Measurements from ENCODE around the gene UBE2S. TPM values are rescaled to one million over a fixed set of nuclear protein-coding genes. Genes with fewer than 3 reads are reported as not detected.

Gene UBE2S
- total RNA-seq, 2 donors from 2014 or later = 10.3 to 49.9 TPM

GRCh38 chr19:55368106-55368505 is 39.5 kb downstream of the UBE2S start:
- H3K27ac ChIP-seq = no peak overlapping the region
- no peaks in the 10 kb centered on the region for H3K9me3 ChIP-seq
- intact Hi-C loops (cut with DNase I) = no loop called here
- no peaks in the 10 kb centered on the region for H3K36me3 ChIP-seq
- no peak for DNase-seq (ENCODE audit: low spot score)
- H3K4me1 ChIP-seq (replicated peaks) = peaks cover 4% of the 10 kb centered on the region
- H3K4me3 ChIP-seq = no peak overlapping the region
- peaks cover 28% of the 10 kb centered on the region for H3K27me3 ChIP-seq (replicated peaks; ENCODE audit: insufficient read depth)
- 90% methylated on average over 16 of the region's 16 CpGs for WGBS
- TF ChIP-seq POLR2A (IDR thresholded peaks at IDR 0.05) (no peak), CTCF (IDR thresholded peaks at IDR 0.05) (no peak), POLR2AphosphoS5 (IDR thresholded peaks at IDR 0.05) (no peak)

GRCh38 chr19:55366790-55367189 is 40.8 kb downstream of the UBE2S start:
- Histone ChIP-seq H3K4me3 (no peak overlapping the region), H3K27ac (no peak overlapping the region), H3K4me1 (replicated peaks) (peaks cover 4% of the 10 kb centered on the region), H3K27me3 (replicated peaks; ENCODE audit: insufficient read depth) (peaks cover 17% of the 10 kb centered on the region), H3K36me3 (no peaks in the 10 kb centered on the region), H3K9me3 (no peaks in the 10 kb centered on the region)
- intact Hi-C loops (cut with DNase I) = no loop called here
- no peak for DNase-seq (ENCODE audit: low spot score)
- TF ChIP-seq CTCF (IDR thresholded peaks at IDR 0.05) (no peak), POLR2AphosphoS5 (IDR thresholded peaks at IDR 0.05) (no peak), POLR2A (IDR thresholded peaks at IDR 0.05) (no peak)
- WGBS = 91% methylated on average over 3 of the region's 3 CpGs

- WGBS = 63% methylated on average over 19 of the region's 19 CpGs
Measured at GRCh38 chr19:55365964-55366363, 41.6 kb downstream of the UBE2S start.

GRCh38 chr19:55365245-55365644 is 42.3 kb downstream of the UBE2S start:
- intact Hi-C loops (cut with DNase I) = no loop called here
- no peak for TF ChIP-seq POLR2A (IDR thresholded peaks at IDR 0.05)
- TF ChIP-seq POLR2AphosphoS5 (IDR thresholded peaks at IDR 0.05) = no peak
- no peak for TF ChIP-seq CTCF (IDR thresholded peaks at IDR 0.05)
- Histone ChIP-seq H3K4me1 (replicated peaks) (peaks cover 4% of the 10 kb centered on the region), H3K36me3 (no peaks in the 10 kb centered on the region), H3K27ac (no peak overlapping the region), H3K27me3 (replicated peaks; ENCODE audit: insufficient read depth) (peaks cover 4% of the 10 kb centered on the region), H3K4me3 (no peak overlapping the region), H3K9me3 (no peaks in the 10 kb centered on the region)
- WGBS = 80% methylated on average over 8 of the region's 8 CpGs
- no peak for DNase-seq (ENCODE audit: low spot score)

More at GRCh38 chr19:55365964-55366363, 41.6 kb downstream of the UBE2S start:
- Histone ChIP-seq H3K36me3 (no peaks in the 10 kb centered on the region), H3K9me3 (no peaks in the 10 kb centered on the region), H3K27me3 (replicated peaks; ENCODE audit: insufficient read depth) (peaks cover 10% of the 10 kb centered on the region), H3K4me3 (no peak overlapping the region), H3K27ac (no peak overlapping the region), H3K4me1 (replicated peaks) (peaks cover 4% of the 10 kb centered on the region)
- TF ChIP-seq POLR2AphosphoS5 (IDR thresholded peaks at IDR 0.05) = no peak
- TF ChIP-seq POLR2A (IDR thresholded peaks at IDR 0.05) = no peak
- TF ChIP-seq CTCF (IDR thresholded peaks at IDR 0.05) = no peak
- intact Hi-C loops (cut with DNase I) = no loop called here
- no peak for DNase-seq (ENCODE audit: low spot score)

- no peak for DNase-seq (ENCODE audit: low spot score)
- no peak for TF ChIP-seq POLR2A (IDR thresholded peaks at IDR 0.05)
- no peak for TF ChIP-seq CTCF (IDR thresholded peaks at IDR 0.05)
- TF ChIP-seq POLR2AphosphoS5 (IDR thresholded peaks at IDR 0.05) = no peak
- intact Hi-C loops (cut with DNase I) = no loop called here
- Histone ChIP-seq H3K27ac (no peak within 1 kb of the TSS), H3K9me3 (no peaks in the 10 kb centered on the region), H3K27me3 (replicated peaks; ENCODE audit: insufficient read depth) (no peaks in the 10 kb centered on the region), H3K4me3 (no peak within 1 kb of the TSS), H3K36me3 (no peaks in the 10 kb centered on the region), H3K4me1 (replicated peaks) (no peaks in the 10 kb centered on the region)
- 79% methylated on average over 23 of the region's 27 CpGs for WGBS
Measured at GRCh38 chr19:55362990-55363716, 44.4 kb downstream of the UBE2S start, which contains the start of gene GARIN5B. GARIN5B (minus strand) TSS chr19:55363260; CDS start chr19:55363066, 194 bp downstream.
